GM18517 (cell line): ENCODE measurements around the gene PDE4B.
"Not testable (repeated sequence)": the region's sequence is repeated elsewhere in the genome, so short reads cannot be mapped to it uniquely, and the experiment has no call there.

ENCODE experiments used
- ATAC-seq: cut with Tn5 transposase; IDR thresholded peaks from one replicate; pipeline ENCODE4 v1.9.1; 2021; ENCODE audit warnings: mild to moderate bottlenecking, moderate library complexity; ENCODE audit not compliant: unreplicated experiment

PDE4B gene

DNA sequence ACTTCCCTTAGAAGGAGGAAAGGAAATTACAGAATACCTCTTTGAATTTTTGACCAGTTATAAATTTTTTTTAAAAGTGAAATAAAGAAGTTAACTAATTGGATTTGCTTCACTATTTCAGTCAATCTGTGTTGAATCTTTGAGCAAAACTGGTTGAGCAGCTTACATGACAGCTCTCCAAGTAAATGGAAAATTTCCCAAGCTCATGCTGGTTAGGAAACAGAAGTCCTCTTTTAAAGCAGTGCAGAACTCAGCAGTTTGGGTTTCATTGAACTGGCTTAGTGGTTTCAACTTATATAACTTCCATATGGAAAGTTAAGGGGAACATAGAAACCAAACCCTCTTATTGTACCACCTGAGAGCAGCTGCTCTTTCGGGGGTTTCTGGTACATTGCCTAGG is 250.5 kb downstream of the PDE4B start:
- no peak for ATAC-seq

DNA sequence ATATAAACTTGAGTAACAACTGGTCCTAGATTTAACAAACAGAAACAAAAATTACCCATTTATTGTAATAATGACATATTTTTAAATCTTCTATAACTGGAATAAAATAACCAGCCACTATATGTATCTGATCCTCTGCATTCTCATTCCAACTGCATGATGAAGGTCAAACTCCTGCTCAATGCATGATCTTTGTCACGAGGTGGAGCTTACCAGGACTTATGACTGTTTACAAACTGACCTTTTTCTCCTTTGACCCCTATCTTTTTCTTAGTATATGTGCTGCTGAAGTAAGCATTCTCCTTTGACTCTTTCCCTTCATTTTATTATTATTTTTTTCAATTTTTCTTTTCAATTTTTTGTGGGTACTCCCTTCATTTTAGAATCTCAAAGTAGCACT is 252.2 kb downstream of the PDE4B start:
- ATAC-seq = no peak

DNA sequence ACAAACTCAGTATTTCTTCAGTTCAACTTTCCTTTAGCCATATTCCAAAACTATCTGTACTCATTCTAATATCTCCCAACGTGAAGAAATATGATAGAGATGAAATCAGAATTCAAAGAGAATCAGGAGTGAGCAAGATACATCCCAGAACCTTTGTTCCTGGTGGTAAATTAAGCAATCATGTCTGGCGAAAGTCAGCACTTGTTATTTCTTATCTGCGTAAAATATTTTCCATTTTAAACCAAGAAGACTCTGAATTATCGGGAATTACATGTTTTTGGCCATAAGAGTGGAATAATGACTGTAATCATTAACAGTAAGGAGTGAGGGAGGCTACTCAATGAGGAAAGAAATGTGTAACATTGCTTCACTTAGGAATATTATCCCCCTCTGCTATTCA is 253.7 kb downstream of the PDE4B start:
- ATAC-seq = no peak

DNA sequence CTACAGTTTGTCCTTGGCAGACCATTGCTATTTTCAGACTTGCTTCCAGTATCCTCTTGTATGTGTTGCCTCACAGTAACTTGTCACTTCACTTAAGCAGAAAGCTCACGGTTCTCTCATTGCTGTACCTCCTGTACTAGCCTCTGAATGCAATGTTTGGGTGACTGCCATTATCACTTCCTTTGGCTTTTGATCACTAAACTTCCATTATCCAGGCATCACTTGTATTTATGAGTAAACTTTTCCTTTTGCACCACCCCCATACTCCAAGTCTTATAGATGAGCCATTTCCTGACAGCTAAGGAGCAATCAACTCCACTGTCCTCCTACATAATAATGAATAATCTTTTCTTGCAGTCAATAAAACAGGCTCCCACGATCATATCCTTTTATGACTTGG is 255.3 kb downstream of the PDE4B start:
- no peak for ATAC-seq

DNA sequence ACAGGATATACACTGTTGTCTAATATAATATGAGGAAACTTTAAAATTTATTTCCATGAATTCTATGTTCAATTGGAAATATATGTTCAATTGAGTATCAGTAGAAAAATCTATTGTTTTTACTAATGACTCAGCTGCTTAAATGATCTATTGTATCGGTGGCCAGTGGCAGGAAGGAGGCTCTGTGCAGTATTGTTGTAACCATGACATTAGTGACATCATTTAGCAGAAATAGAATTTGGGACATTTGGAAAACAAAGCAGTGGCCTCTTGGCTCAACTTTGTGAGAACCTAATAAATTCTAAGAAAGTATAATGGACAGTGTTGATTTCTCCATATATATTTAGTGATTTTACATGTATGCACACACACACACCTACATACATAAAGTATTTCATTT is 257.4 kb downstream of the PDE4B start:
- ATAC-seq = no peak

DNA sequence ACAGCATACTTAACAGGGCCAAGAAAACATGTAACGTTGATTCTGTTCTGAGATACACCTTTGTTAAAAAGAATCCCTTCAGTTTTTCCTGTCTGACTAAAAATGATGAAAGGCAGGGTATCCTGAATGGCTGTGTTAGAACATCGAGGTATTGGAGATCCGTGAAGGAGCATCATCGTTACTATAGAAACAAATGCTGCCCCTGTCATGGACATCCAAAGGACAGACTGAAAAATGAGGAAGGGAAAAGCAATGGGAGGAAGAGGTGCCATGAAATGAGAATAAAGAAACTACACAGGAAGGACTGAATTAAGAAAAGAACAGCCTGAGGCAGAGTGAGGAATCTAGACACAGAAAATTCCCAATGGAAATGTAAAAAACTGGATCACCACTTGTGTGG is 257.9 kb downstream of the PDE4B start:
- ATAC-seq = no peak

DNA sequence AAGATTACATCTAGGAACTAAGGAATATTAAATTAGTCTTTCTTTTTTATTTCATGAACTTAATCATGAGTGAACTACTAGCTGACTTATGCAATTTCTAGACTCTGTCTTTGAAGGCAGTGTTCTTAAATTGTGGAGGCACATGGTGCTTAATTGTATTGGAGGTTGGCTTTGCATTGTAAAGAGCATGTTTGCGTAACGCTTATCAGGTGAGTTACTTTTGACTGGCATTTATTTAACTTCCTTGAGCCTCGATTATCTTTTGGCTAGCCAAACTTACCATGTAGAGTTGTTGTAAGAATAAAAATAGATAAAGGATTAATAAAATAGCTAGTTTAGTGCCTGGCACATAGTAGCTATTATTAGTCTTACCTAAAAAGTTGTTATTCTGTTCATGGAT is 262.4 kb downstream of the PDE4B start:
- ATAC-seq = no peak

DNA sequence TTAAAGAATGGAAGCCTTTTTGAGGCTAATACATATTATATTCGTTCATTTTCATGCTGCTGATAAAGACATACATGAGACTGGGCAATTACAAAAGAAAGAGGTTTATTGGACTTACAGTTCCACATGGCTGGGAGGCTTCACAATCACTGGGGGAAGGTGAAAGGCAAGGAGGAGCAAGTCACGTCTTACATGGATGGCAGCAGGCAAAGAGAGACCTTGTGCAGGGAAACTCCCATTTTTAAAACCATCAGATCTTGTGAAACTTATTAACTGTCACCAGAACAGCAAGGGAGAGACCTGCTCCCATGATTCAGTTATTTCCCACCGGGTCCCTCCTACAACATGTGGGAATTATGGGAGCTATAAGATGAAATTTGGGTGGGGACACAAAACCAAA is 264.8 kb downstream of the PDE4B start:
- not testable (repeated sequence) for ATAC-seq

DNA sequence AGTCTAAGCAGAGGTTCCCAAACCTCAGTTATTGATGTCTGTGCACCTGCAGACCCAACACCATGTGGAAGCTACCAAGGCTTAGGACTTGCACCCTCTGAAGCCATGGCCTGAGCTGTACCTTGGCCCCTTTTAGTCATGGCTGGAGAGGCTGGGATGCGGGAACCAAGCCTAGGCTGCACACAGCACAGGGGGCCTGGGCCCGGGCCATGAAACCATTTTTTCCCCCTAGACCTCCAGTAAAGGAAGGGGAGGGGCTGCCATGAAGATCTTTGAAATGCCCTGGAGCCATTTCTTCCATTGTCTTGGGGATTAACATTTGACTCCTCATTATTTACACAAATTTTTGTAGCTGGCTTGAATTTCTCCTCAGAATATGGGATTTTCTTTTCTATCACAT is 265.9 kb downstream of the PDE4B start:
- no peak for ATAC-seq

DNA sequence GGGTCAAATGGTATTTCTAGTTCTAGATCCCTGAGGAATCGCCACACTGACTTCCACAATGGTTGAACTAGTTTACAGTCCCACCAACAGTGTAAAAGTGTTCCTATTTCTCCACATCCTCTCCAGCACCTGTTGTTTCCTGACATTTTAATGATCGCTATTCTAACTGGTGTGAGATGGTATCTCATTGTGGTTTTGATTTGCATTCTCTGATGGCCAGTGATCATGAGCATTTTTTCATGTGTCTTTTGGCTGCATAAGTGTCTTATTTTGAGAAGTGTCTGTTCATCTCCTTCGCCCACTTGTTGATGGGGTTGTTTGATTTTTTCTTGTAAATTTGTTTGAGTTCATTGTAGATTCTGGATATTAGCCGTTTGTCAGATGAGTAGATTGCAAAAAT is 274.5 kb downstream of the PDE4B start:
- not testable (repeated sequence) for ATAC-seq

DNA sequence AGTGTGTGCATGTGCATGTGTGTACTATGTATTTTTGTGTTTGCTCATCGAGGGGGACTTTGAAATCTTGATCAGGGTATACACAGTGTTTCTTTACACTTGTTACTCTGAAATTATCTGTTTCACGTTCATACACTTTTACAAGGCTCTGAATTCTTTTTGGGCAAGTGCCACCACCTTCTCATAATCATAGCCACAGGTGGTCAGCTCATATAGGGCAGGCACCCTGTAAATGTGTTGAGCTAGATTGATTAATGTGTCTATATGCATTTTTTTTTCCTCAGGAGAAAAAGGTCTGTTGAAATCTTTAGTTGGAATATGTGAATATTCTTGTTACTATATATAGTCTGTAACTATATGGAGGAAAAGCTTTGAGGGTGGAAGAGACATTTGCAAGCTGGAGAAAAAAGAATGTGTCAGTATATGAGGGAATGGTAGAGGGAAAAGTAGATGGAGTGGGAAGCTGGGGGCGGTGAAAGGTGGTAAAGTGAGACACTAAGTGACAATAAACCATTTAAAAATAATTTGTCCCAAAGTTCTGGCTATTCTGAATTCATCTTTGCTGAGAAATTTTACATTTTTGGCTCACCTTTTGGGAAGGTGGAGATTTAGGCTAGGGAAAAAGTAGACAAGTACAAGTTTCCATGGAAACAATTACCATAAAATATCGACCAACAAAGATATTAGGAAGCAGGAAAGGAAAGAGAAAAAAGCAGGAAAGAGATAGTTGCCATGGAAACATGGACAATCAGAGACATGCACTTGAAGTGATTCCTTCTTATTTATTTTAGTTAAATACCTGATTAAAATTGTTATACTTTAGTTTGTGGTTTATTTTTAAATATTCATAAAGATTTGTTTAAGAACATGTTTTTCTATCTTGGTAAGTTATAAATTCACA is 277.5 kb downstream of the PDE4B start:
- no peak for ATAC-seq

DNA sequence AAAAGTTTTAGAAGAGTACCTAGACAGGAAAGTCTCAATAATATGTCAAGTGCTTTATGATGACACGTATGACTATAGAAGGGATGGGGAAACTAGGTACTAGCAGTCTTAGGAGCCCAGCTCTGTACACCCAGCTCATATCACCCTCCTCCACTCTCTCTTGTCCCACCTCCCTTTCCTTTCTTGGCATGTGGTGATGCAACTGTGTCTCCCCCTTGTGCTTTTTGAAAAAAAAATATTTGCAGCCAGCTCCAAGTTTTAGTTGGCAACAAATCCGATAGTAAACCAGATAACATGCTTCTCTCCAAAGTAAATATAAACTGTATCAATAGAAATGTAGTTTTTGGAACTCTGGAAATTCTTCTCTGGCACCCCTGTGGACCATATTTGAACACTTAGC is 280.7 kb downstream of the PDE4B start:
- no peak for ATAC-seq

DNA sequence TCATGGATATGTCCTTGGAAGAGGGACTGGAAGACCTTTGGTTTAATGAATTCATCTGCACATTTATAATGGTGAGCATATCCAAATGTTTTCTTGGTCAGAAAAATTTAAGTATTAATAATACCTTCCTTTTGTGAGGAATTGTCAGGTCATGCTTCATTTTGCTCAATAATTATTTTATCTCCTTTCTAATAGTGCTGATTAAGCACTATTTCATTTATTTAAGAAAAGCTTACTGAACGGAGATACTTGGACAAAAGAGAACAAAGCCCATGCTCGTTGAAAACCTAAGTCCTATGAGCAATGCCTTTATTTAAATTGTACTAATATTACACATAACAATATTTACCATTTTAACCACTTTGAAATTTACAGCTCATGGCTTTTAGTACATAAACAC is 281.5 kb downstream of the PDE4B start:
- no peak for ATAC-seq

DNA sequence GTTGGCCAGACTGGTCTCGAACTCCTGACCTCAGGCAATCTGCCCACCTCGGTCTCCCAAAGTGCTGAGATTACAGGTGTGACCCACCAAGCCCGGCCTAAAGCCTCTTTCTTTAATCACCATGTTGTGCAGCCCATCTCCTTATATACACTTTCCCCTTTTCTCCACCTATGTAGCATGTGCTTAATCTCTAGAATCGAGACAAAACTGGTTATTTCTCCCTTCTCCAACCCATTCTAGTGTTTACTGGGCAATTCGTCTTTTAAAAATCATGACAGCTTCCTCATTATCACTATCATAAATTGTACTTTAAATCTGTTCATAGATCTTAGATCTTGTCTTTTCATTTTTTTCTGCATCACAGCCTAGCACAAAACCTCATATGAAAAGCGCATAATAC is 285.7 kb downstream of the PDE4B start:
- no peak for ATAC-seq

DNA sequence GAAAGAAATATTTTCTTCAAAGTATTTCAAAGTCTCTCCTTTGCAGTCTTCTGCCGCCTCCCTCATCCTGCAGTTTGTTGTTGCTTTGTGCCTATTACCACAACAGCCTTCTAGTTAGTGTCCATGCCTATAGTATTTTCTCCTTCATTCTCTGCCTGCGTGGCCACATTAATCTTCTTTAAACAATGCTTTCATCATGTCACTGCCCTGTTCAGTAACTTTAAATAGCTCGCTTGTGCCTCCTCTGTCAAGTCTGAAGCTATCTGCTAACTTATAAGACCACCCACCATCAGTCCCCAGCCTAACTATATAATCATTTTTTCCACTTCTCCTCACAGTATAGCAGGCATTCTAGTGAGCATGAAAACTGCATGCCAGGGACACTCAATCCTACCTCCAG is 290.3 kb downstream of the PDE4B start:
- ATAC-seq = no peak

DNA sequence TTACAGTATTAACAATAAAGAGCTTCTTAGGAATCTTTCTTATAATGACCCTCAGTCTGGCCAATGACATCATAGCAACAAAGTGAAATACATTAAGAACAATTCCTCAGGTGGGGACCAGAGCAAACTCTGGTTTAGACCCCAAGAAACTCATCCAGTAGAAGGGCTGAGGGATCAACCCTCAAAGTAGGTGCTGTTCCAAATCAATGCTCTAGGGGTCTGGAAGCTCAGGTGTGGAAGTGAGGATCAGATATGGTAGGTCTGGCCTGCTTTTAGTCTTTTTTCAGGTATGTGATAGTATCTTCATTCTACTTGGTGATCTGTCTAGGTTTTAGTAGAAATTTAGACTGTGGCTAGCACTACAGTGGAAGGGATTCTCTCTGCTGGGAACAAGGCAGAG is 291.7 kb downstream of the PDE4B start:
- no peak for ATAC-seq

DNA sequence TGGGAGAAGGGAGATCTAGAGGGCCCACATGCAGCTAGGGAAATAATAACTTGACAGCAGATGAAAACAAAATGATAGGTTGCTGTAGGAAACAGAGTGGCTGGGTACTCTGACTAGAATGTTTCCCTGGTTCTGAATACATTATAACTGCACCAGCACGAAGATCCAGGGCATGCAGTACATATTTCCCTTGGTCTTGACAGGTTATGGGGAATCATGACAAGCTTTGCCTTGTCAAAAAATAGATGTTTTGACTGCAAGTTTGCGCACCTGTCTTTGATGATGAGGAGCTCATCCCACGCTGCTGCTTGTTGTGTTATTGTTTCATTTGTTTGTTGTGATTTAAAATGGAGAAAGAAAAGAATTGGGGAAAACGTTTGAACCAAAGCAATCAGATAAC is 292.9 kb downstream of the PDE4B start:
- ATAC-seq = no peak

DNA sequence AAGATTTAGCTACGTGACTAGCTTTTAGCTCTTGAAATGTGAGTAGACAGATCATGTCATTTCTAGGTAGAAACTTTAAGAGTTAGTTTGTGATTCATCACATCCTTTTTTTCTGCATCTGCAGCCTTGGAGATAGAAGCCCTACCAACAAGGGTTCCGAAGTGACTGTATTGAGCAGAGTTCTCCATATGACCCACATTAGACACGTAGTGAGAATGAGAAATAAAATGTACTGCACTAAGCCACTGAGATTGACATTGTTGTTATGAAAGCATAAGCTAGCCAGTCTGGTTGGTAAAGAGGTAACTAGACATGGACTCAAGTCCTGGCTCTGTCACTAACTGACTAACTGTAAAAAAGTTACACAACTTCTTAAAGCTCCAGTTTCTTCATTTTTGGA is 296.1 kb downstream of the PDE4B start:
- no peak for ATAC-seq

DNA sequence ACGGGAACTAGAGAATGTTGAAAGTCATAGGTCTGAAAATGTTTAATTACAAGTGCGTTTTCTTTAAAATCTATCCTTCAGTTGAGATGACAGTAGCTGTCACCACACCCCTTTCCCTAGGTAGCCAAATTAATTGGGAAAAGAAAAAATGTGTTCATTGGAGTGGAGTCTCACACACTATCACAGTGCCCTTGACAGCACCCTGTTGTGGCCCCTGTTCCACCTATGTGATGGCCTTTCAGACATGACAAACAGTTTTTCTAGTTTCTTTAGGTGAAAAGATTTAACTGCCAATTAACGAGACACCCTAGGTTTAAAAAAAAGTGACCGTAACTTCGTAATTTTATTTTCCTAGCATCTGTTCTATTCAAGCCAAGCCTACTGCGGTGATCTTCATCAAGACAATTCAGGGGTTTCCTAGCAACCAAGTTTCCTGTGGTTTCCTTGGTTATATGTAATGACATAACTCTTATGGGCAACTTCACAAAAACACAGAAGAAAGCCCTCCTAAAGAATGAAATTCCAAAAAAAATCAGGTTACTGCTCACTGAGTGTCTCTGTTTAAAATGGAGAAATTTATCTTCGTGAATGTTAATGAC is 298.3 kb downstream of the PDE4B start:
- no peak for ATAC-seq

DNA sequence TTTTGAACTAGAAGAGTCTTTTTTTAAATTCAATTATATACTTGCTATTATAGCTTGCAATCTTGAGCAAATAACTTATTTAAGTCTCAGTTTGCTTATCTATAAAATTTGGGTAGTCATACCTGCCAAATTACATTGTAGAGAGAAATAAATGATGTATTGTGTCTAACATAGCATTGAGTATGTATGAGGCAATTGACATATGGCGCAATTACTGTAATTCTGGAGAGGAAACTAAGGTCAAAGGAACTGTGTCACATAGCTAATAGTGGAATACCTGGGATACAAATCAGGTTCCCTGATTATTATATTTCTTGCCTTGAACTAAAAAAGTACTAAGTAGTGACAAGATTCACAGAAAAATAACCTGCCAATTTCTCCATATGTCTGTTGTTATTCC is 302.5 kb downstream of the PDE4B start:
- ATAC-seq = no peak

DNA sequence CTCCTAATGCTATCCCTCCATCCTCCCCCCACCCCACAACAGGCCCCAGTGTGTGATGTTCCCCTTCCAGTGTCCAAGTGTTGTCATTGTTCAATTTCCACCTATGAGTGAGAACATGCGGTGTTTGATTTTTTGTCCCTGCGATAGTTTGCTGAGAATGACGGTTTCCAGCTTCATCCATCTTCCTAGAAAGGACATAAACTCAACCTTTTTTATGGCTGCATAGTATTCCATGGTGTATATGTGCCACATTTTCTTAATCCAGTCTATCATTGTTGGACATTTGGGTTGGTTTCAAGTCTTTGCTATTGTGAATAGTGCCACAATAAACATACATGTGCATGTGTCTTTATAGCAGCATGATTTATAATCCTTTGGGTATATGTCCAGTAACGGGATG is 308.3 kb downstream of the PDE4B start:
- not testable (repeated sequence) for ATAC-seq

DNA sequence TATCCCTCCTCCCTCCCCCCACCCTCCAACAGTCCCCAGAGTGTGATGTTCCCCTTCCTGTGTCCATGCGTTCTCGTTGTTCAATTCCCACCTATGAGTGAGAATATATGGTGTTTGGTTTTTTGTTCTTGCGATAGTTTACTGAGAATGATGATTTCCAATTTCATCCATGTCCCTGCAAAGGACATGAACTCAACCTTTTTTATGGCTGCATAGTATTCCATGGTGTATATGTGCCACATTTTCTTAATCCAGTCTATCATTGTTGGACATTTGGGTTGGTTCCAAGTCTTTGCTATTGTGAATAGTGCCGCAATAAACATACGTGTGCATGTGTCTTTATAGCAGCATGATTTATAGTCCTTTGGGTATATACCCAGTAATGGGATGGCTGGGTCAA is 311.4 kb downstream of the PDE4B start:
- not testable (repeated sequence) for ATAC-seq

DNA sequence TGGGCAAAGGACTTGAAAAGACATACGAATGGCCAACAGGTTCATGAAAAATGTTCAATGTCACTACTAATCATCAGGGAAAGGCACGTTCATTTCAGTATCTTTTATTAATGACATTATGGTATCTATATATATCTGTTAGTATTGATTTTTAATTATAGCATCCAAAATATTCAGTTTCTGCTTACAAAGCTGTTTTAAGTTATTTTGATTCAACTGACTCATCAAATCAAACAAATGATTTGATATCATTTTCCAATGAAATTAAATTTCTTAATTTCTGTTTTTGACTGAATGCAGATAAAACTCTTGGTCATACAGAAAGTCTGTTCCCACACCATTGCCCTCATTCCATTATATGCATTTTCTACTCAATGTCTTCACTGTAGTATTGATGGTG is 315.9 kb downstream of the PDE4B start:
- ATAC-seq = no peak
